SK-N-SH (cell line): Measurements from ENCODE around the gene RFX1. TPM values are rescaled to one million over a fixed set of nuclear protein-coding genes. Genes with fewer than 3 reads are reported as not detected.
A peak's percentile ranks its signal among the peaks of the same experiment; 100 is the strongest.

Source experiments
- CTCF ChIA-PET: fragments of 300-600, 350-600 bp; formaldehyde crosslinking; extraction: SDS; loops from one replicate; lab custom pipeline; 2021; lab: Yijun Ruan, JAX
- POLR2A ChIA-PET: fragments of 350-600 bp; sonication (Branson Sonifier 250); formaldehyde crosslinking; extraction: SDS; loops from one replicate; lab custom pipeline; 2020; ENCODE audit warnings: antibody characterized with exemption, inconsistent platforms; lab: Yijun Ruan, JAX
- DNase-seq: peaks from one replicate; pipeline ENCODE4 v3.0.0; 2012
- H2AFZ ChIP-seq: fragments of 200-600 bp; sonication (generic); 2 replicates; pipeline ENCODE4 v1.8.1; 2016; ENCODE audit warnings: antibody characterized with exemption, mild to moderate bottlenecking, low read depth
- H3F3A ChIP-seq: fragments of 200-600 bp; sonication (generic); replicated peaks from 2 replicates; pipeline ENCODE3; 2016; ENCODE audit warnings: antibody characterized with exemption, mild to moderate bottlenecking; ENCODE audit not compliant: insufficient read depth
- H3K27ac ChIP-seq, 2 experiments: fragments of 200-500 bp in 1 of 2; fragments of 200-600 bp in 1 of 2; sonication (Bioruptor generic) in 1 of 2; sonication (generic), shearing (Covaris generic) in 1 of 2; 2 replicates each; pipeline versions ENCODE4 v1.5.1 to v1.6.1; 2014 to 2016; ENCODE audit warnings: low read depth in 2 of 2, inconsistent platforms in 1 of 2, low read length in 1 of 2, mild to moderate bottlenecking in 1 of 2, mixed read lengths in 1 of 2
- H3K27me3 ChIP-seq: fragments of 200-600 bp; sonication (generic), shearing (Covaris generic); 2 replicates; pipeline ENCODE4 v1.6.1; 2016; ENCODE audit warnings: mixed run types; ENCODE audit not compliant: insufficient read depth
- H3K36me3 ChIP-seq, 2 experiments: fragments of 200-500 bp in 1 of 2; fragments of 200-600 bp in 1 of 2; sonication (Bioruptor generic) in 1 of 2; sonication (generic) in 1 of 2; replicated peaks in 1 of 2; 2 replicates each; pipeline versions ENCODE3 to v1.5.1; 2014 to 2016; ENCODE audit warnings: low read length in 1 of 2, mild to moderate bottlenecking in 1 of 2; ENCODE audit not compliant: insufficient read depth in 2 of 2, control insufficient read depth in 1 of 2
- H3K4me1 ChIP-seq, 2 experiments: fragments of 200-500 bp in 1 of 2; fragments of 200-600 bp in 1 of 2; sonication (Bioruptor generic) in 1 of 2; sonication (generic), shearing (Covaris generic) in 1 of 2; 2 replicates each; pipeline versions ENCODE4 v1.5.1 to v1.6.1; 2014 to 2016; ENCODE audit warnings: low read depth in 1 of 2, low read length in 1 of 2, mixed run types in 1 of 2; ENCODE audit not compliant: insufficient read depth in 2 of 2, control insufficient read depth in 1 of 2
- H3K4me2 ChIP-seq: fragments of 200-600 bp; sonication (generic), shearing (Covaris generic); 2 replicates; pipeline ENCODE4 v1.6.1; 2017; ENCODE audit warnings: mixed run types
- H3K4me3 ChIP-seq, 2 experiments: fragments of 200-500 bp in 1 of 2; fragments of 200-600 bp in 1 of 2; sonication (Bioruptor generic) in 1 of 2; sonication (generic), shearing (Covaris generic) in 1 of 2; 2 replicates each; pipeline versions ENCODE4 v1.5.1 to v1.8.1; 2014 to 2016; ENCODE audit warnings: low read depth in 2 of 2, inconsistent platforms in 1 of 2, low read length in 1 of 2, mild to moderate bottlenecking in 1 of 2, mixed read lengths in 1 of 2, moderate library complexity in 1 of 2
- H3K79me2 ChIP-seq: fragments of 200-600 bp; sonication (generic); 2 replicates; pipeline ENCODE4 v1.8.1; 2017; ENCODE audit warnings: mild to moderate bottlenecking; ENCODE audit not compliant: insufficient read depth
- H3K9ac ChIP-seq: fragments of 200-600 bp; sonication (generic); 2 replicates; pipeline ENCODE4 v1.6.1; 2017; ENCODE audit warnings: mixed run types
- H3K9me2 ChIP-seq: fragments of 200-600 bp; sonication (generic); 2 replicates; pipeline ENCODE4 v1.6.1; 2017; ENCODE audit warnings: mixed run types
- H3K9me3 ChIP-seq: fragments of 200-600 bp; sonication (generic); 2 replicates; pipeline ENCODE4 v1.6.1; 2017; ENCODE audit warnings: mixed run types, mild to moderate bottlenecking, moderate library complexity
- H4K20me1 ChIP-seq: fragments of 200-600 bp; sonication (generic); 2 replicates; pipeline ENCODE4 v1.6.1; 2017; ENCODE audit warnings: mild to moderate bottlenecking, mixed run types; ENCODE audit not compliant: insufficient read depth
- CHD2 ChIP-seq: fragments of 150-350 bp; IDR thresholded peaks from 2 replicates; pipeline ENCODE4 v1.6.1; 2018; ENCODE audit warnings: low read length; ENCODE audit not compliant: partially characterized antibody
- ELF1 ChIP-seq: IDR thresholded peaks from 2 replicates; pipeline ENCODE4 v1.4.0; 2012
- EZH2phosphoT487 ChIP-seq: fragments of 200-600 bp; sonication (generic); IDR thresholded peaks from 2 replicates; pipeline ENCODE4 v1.6.1; 2017; ENCODE audit warnings: low read depth, mixed run types, mild to moderate bottlenecking, antibody characterized with exemption, moderate library complexity, borderline replicate concordance
- FOXM1 ChIP-seq: IDR thresholded peaks from 2 replicates; pipeline ENCODE4 v1.4.0; 2012; ENCODE audit warnings: low read depth, mild to moderate bottlenecking
- GABPA ChIP-seq: IDR thresholded peaks from 2 replicates; pipeline ENCODE4 v1.4.0; 2012; ENCODE audit warnings: low read depth, mild to moderate bottlenecking
- JUND ChIP-seq: IDR thresholded peaks from 2 replicates; pipeline ENCODE4 v1.4.0; 2012
- MAX ChIP-seq: IDR thresholded peaks from 2 replicates; pipeline ENCODE4 v1.4.0; 2012; ENCODE audit warnings: low read depth
- MEF2A ChIP-seq: IDR thresholded peaks from 2 replicates; pipeline ENCODE4 v1.4.0; 2012; ENCODE audit warnings: low read depth, borderline replicate concordance
- NFIC ChIP-seq: IDR thresholded peaks from 2 replicates; pipeline ENCODE4 v1.4.0; 2012; ENCODE audit warnings: borderline replicate concordance
- POLR2AphosphoS5 ChIP-seq: IDR thresholded peaks from 2 replicates; pipeline ENCODE4 v1.6.1; 2012; ENCODE audit warnings: low read depth, low read length
- RFX5 ChIP-seq: IDR thresholded peaks from 2 replicates; pipeline ENCODE4 v1.6.1; 2012; ENCODE audit warnings: mild to moderate bottlenecking, improper control_type of control experiment, low read length
- SIN3A ChIP-seq: IDR thresholded peaks from 2 replicates; pipeline ENCODE4 v1.6.1; 2012; ENCODE audit warnings: low read depth, mild to moderate bottlenecking, low read length, moderate library complexity, borderline replicate concordance
- TCF12 ChIP-seq: IDR thresholded peaks from 2 replicates; pipeline ENCODE4 v1.4.0; 2012
- TEAD4 ChIP-seq: IDR thresholded peaks from 2 replicates; pipeline ENCODE4 v1.4.0; 2012; ENCODE audit warnings: mild to moderate bottlenecking, borderline replicate concordance; ENCODE audit not compliant: insufficient read depth
- YY1 ChIP-seq: IDR thresholded peaks from 2 replicates; pipeline ENCODE4 v1.4.0; 2012; ENCODE audit warnings: low read depth, mild to moderate bottlenecking
- WGBS: methylation state at CpG from one replicate; pipeline ENCODE4 v1.1.6; 2017; ENCODE audit warnings: low lambda C conversion rate; 5-methylcytosine and 5-hydroxymethylcytosine counted together
- polyA plus RNA-seq, 3 experiments: library from polyadenylated mRNA; depleted of rRNA; stranded (reverse); fragments of >200 nt; gene quantifications; 2 replicates each; pipeline ENCODE4 v1.2.3, GENCODE V29; 2012
- TF ChIP-seq, protein P1 (sequence below): fragments of 200-600 bp; sonication (generic); IDR thresholded peaks from 2 replicates; pipeline ENCODE4 v1.6.1; 2017; ENCODE audit warnings: antibody characterized with exemption, mild to moderate bottlenecking, moderate library complexity
- TF ChIP-seq, protein P2 (sequence below): fragments of 150-350 bp; IDR thresholded peaks from 2 replicates; pipeline ENCODE4 v1.6.1; 2016; ENCODE audit warnings: mild to moderate bottlenecking, low read depth, low read length
- TF ChIP-seq, protein P3 (sequence below): IDR thresholded peaks from 2 replicates; pipeline ENCODE4 v1.4.0; 2012; ENCODE audit warnings: low read depth, borderline replicate concordance

RFX1 gene
- polyA plus RNA-seq, 1 of the 3 experiments (the other 2 are of a cell fraction): 1.5 TPM

DNA sequence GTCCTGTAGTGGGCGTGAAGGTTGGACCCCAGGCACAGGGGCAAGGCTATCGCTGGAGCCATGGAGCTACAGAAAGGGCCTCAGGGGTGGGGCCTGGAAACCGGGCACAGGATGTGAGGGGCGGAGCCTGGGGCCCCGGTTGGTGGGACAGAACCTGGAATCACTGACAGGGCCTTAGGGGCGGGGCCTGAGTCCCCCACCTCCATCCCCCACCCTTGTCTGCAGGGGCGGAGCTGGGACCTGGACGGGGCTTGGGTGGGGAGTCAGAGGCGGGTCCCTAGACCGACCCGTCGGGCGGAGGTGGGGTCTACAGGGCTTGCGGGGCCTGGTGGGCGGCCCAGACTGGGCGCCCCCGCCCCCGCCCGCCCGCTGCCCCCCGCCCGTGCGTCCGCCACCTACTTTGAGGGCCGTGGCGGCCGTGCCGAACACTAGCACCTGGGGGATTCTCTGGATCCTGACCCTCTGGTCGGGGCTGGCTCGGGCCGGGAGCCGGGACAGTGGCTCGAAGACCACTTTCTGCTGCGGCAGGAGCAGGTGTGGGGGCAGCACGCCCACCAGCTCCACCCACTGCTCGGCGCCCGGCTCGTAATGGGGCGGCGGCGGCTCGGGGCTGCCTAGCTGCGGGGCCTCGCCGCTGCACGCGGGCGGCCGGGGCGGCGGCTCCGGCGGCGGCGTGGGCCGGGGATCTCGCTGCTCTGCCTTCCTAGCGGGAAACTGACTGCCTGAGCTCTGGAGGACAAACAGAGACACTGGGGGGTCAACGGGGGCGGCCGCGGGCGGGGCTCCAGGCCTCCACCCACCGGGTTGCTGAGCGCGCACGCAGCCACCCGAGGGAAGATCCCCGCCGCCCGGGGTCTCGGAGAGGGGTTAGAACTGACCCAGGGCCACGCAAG is 27.5 kb downstream of the RFX1 start:
- peaks cover 0 to 23% of the 10 kb centered on the region in 2 experiments; a peak in 1 of 4 replicates for H3K4me1 ChIP-seq
- no peaks in the 10 kb centered on the region for H3K27me3 ChIP-seq
- WGBS: 96% methylated on average over 15 of the region's 74 CpGs
- DNase-seq: peak; percentile 81
- no peak overlapping the region for H3K9ac ChIP-seq
- H4K20me1 ChIP-seq: no peaks in the 10 kb centered on the region
- no peaks in the 10 kb centered on the region for H3K9me3 ChIP-seq
- H3K79me2 ChIP-seq: no peaks in the 10 kb centered on the region
- no peaks in the 10 kb centered on the region for H3F3A ChIP-seq
- H3K9me2 ChIP-seq: no peaks in the 10 kb centered on the region
- no peak overlapping the region for H3K4me2 ChIP-seq
- ChIA-PET POLR2A (no interaction called here), CTCF (interaction anchor here (0.9 to 1.5 kb wide), 3 partner anchors 11 to 95 kb away, joined by 3 to 5 read pairs (median 4); no protein-coding TSS in a partner anchor)
- TF ChIP-seq TCF12 (no peak), JUND (no peak), MAX (no peak), CHD2 (no peak), MEF2A (no peak), SIN3A (no peak), ELF1 (no peak), RFX5 (no peak), EZH2phosphoT487 (no peak), GABPA (no peak), POLR2AphosphoS5 (no peak), NFIC (no peak), TEAD4 (no peak), YY1 (no peak), FOXM1 (no peak)
- TF ChIP-seq, protein P1, sequence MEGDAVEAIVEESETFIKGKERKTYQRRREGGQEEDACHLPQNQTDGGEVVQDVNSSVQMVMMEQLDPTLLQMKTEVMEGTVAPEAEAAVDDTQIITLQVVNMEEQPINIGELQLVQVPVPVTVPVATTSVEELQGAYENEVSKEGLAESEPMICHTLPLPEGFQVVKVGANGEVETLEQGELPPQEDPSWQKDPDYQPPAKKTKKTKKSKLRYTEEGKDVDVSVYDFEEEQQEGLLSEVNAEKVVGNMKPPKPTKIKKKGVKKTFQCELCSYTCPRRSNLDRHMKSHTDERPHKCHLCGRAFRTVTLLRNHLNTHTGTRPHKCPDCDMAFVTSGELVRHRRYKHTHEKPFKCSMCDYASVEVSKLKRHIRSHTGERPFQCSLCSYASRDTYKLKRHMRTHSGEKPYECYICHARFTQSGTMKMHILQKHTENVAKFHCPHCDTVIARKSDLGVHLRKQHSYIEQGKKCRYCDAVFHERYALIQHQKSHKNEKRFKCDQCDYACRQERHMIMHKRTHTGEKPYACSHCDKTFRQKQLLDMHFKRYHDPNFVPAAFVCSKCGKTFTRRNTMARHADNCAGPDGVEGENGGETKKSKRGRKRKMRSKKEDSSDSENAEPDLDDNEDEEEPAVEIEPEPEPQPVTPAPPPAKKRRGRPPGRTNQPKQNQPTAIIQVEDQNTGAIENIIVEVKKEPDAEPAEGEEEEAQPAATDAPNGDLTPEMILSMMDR: no peak
- TF ChIP-seq, protein P2, sequence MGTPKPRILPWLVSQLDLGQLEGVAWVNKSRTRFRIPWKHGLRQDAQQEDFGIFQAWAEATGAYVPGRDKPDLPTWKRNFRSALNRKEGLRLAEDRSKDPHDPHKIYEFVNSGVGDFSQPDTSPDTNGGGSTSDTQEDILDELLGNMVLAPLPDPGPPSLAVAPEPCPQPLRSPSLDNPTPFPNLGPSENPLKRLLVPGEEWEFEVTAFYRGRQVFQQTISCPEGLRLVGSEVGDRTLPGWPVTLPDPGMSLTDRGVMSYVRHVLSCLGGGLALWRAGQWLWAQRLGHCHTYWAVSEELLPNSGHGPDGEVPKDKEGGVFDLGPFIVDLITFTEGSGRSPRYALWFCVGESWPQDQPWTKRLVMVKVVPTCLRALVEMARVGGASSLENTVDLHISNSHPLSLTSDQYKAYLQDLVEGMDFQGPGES: no peak
- TF ChIP-seq, protein P3, sequence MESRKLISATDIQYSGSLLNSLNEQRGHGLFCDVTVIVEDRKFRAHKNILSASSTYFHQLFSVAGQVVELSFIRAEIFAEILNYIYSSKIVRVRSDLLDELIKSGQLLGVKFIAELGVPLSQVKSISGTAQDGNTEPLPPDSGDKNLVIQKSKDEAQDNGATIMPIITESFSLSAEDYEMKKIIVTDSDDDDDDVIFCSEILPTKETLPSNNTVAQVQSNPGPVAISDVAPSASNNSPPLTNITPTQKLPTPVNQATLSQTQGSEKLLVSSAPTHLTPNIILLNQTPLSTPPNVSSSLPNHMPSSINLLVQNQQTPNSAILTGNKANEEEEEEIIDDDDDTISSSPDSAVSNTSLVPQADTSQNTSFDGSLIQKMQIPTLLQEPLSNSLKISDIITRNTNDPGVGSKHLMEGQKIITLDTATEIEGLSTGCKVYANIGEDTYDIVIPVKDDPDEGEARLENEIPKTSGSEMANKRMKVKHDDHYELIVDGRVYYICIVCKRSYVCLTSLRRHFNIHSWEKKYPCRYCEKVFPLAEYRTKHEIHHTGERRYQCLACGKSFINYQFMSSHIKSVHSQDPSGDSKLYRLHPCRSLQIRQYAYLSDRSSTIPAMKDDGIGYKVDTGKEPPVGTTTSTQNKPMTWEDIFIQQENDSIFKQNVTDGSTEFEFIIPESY: no peak
- no peak overlapping the region for H3K4me3 ChIP-seq
- peaks cover 0 to 3% of the 10 kb centered on the region in 2 experiments for H3K36me3 ChIP-seq
- H3K27ac ChIP-seq: no peak overlapping the region
- H2AFZ ChIP-seq: no peak overlapping the region
